A549 (cell line): ENCODE data around the gene XPO1. TPM values are rescaled to one million over a fixed set of nuclear protein-coding genes. Genes with fewer than 3 reads are reported as not detected.
A peak's percentile ranks its signal among the peaks of the same experiment; 100 is the strongest.

Experiments used
- ATAC-seq, 2 experiments: fragments of 200-7000 bp in 1 of 2; fragments of >200 bp in 1 of 2; cut with Nextera tagmentation in 1 of 2; cut with Tn5 transposase in 1 of 2; 3 replicates each; pipeline versions ENCODE4 v1.8.0 to v1.9.1; 2018 to 2020; ENCODE audit warnings: mild to moderate bottlenecking in 1 of 2, moderate library complexity in 1 of 2
- CTCF ChIA-PET: fragments of 300-600 bp; sonication (Branson Sonifier 250); formaldehyde crosslinking; extraction: SDS; loops from one replicate; lab custom pipeline; 2021; ENCODE audit warnings: antibody characterized with exemption, inconsistent platforms; lab: Yijun Ruan, JAX
- POLR2A ChIA-PET: fragments of 350-600 bp; formaldehyde crosslinking; extraction: SDS; loops from one replicate; lab custom pipeline; 2021; ENCODE audit warnings: antibody characterized with exemption, inconsistent platforms; lab: Yijun Ruan, JAX
- DNase-seq, 2 experiments: peaks; one replicate each; pipeline versions ENCODE4 v3.0.0 to v3.0.0-alpha.2; 2011 to 2016; ENCODE audit warnings: low read depth in 1 of 2, low spot score in 1 of 2
- FAIRE-seq: peaks from 2 replicates; lab custom pipeline; 2011; peaks lifted over from hg19 to GRCh38; lab: Jason Lieb, UNC
- H3K27ac ChIP-seq, 2 experiments: fragments of >200 bp; sonication (Bioruptor Twin); formaldehyde crosslinking; 3 replicates each; pipeline ENCODE4 v1.5.1; 2016 to 2017
- H3K4me1 ChIP-seq: fragments of >200 bp; sonication (Bioruptor Twin); formaldehyde crosslinking; 3 replicates; pipeline ENCODE4 v1.6.1; 2016
- H3K4me2 ChIP-seq: fragments of >200 bp; sonication (Bioruptor Twin); formaldehyde crosslinking; 3 replicates; pipeline ENCODE4 v1.6.1; 2016
- H3K4me3 ChIP-seq: fragments of >200 bp; sonication (Bioruptor Twin); formaldehyde crosslinking; 3 replicates; pipeline ENCODE4 v1.5.1; 2016
- H3K9me3 ChIP-seq: fragments of >200 bp; sonication (Bioruptor Twin); formaldehyde crosslinking; 3 replicates; pipeline ENCODE4 v1.6.1; 2016
- ATOH8 ChIP-seq: fragments of 250-450 bp; sonication (Bioruptor Pico); IDR thresholded peaks from 2 replicates; pipeline ENCODE4 v1.5.0; 2020; ENCODE audit warnings: low read depth, mild to moderate bottlenecking, moderate library complexity
- ELK1 ChIP-seq: fragments of 150-350 bp; IDR thresholded peaks from 2 replicates; pipeline ENCODE4 v1.6.1; 2014; ENCODE audit warnings: low read depth, mild to moderate bottlenecking, low read length
- ESRRA ChIP-seq: fragments of 150-350 bp; IDR thresholded peaks from 2 replicates; pipeline ENCODE4 v1.6.1; 2014; ENCODE audit warnings: mild to moderate bottlenecking, low read length, borderline replicate concordance
- FOSB ChIP-seq: fragments of 250-450 bp; sonication (Bioruptor Pico); IDR thresholded peaks from 2 replicates; pipeline ENCODE4 v1.5.0; 2020; ENCODE audit warnings: mild to moderate bottlenecking, moderate library complexity
- FOSL2 ChIP-seq, 2 experiments: fragments of 450-650 bp in 1 of 2; fragments of >200 bp in 1 of 2; sonication (Bioruptor Twin) in 1 of 2; formaldehyde crosslinking; IDR thresholded peaks; 2 replicates each; pipeline versions ENCODE4 v1.5.0 to v1.6.1; 2016 to 2020; ENCODE audit warnings: mild to moderate bottlenecking in 1 of 2, moderate library complexity in 1 of 2
- FOXS1 ChIP-seq: fragments of 250-450 bp; sonication (Bioruptor Pico); IDR thresholded peaks from 2 replicates; pipeline ENCODE4 v1.5.0; 2020; ENCODE audit warnings: mild to moderate bottlenecking, moderate library complexity
- HDAC2 ChIP-seq: fragments of 200-600 bp; sonication (generic); IDR thresholded peaks from 2 replicates; pipeline ENCODE4 v1.6.1; 2016
- HES2 ChIP-seq: fragments of >200 bp; sonication (Bioruptor Twin); formaldehyde crosslinking; IDR thresholded peaks from 2 replicates; pipeline ENCODE4 v1.6.1; 2016
- HEYL ChIP-seq: fragments of 250-450 bp; sonication (Bioruptor Pico); IDR thresholded peaks from 2 replicates; pipeline ENCODE4 v1.8.0; 2021; ENCODE audit warnings: mild to moderate bottlenecking, moderate library complexity
- HOXA7 ChIP-seq: fragments of 250-450 bp; sonication (Bioruptor Pico); IDR thresholded peaks from 2 replicates; pipeline ENCODE4 v1.5.0; 2020; ENCODE audit warnings: mild to moderate bottlenecking, moderate library complexity
- HOXB5 ChIP-seq: fragments of 250-450 bp; sonication (Bioruptor Pico); IDR thresholded peaks from 2 replicates; pipeline ENCODE4 v1.5.0; 2020; ENCODE audit warnings: mild to moderate bottlenecking, moderate library complexity
- JUN ChIP-seq, 2 experiments: fragments of >200 bp; sonication (Bioruptor Twin); formaldehyde crosslinking; IDR thresholded peaks; 2 replicates in 1 of 2; 3 replicates in 1 of 2; pipeline ENCODE4 v1.6.1; 2016 to 2017
- JUNB ChIP-seq: fragments of >200 bp; sonication (Bioruptor Twin); formaldehyde crosslinking; IDR thresholded peaks from 2 replicates; pipeline ENCODE4 v1.6.1; 2016
- KDM5A ChIP-seq: fragments of 200-600 bp; sonication (generic); IDR thresholded peaks from 2 replicates; pipeline ENCODE4 v1.6.1; 2016; ENCODE audit warnings: antibody characterized with exemption, mild to moderate bottlenecking
- MAFK ChIP-seq: fragments of 450-650 bp; IDR thresholded peaks from 2 replicates; pipeline ENCODE4 v1.6.1; 2014; ENCODE audit not compliant: partially characterized antibody
- MAX ChIP-seq: IDR thresholded peaks from 2 replicates; pipeline ENCODE4 v1.6.1; 2012
- PBX3 ChIP-seq: IDR thresholded peaks from 2 replicates; pipeline ENCODE4 v1.6.1; 2012
- PHF8 ChIP-seq: fragments of 200-600 bp; sonication (generic); IDR thresholded peaks from 2 replicates; pipeline ENCODE4 v1.6.1; 2016; ENCODE audit warnings: low read depth, mild to moderate bottlenecking, antibody characterized with exemption, moderate library complexity, borderline replicate concordance
- POLR2A ChIP-seq: IDR thresholded peaks from 2 replicates; pipeline ENCODE4 v1.6.1; 2012; ENCODE audit warnings: mild to moderate bottlenecking, low read length
- RAD21 ChIP-seq, 2 experiments: fragments of >200 bp in 1 of 2; sonication (Bioruptor Twin) in 1 of 2; formaldehyde crosslinking in 1 of 2; IDR thresholded peaks in 1 of 2; conservative IDR thresholded peaks in 1 of 2; 2 replicates in 1 of 2; 3 replicates in 1 of 2; pipeline ENCODE4 v1.6.1; 2012 to 2018; ENCODE audit warnings: inconsistent platforms in 1 of 2
- RCOR1 ChIP-seq: fragments of 150-350 bp; IDR thresholded peaks from 2 replicates; pipeline ENCODE4 v1.6.1; 2014; ENCODE audit warnings: antibody characterized with exemption, low read length, low read depth
- REST ChIP-seq: fragments of 200-600 bp; sonication (generic); IDR thresholded peaks from 2 replicates; pipeline ENCODE4 v1.6.1; 2016; ENCODE audit warnings: antibody characterized with exemption, mild to moderate bottlenecking, moderate library complexity
- SMC3 ChIP-seq: fragments of >200 bp; sonication (Bioruptor Twin); formaldehyde crosslinking; IDR thresholded peaks from 3 replicates; pipeline ENCODE4 v1.6.1; 2018; ENCODE audit warnings: inconsistent platforms
- TFCP2L1 ChIP-seq: fragments of 250-450 bp; sonication (Bioruptor Pico); IDR thresholded peaks from 2 replicates; pipeline ENCODE4 v1.5.0; 2021; ENCODE audit warnings: mild to moderate bottlenecking
- USF2 ChIP-seq: fragments of 450-650 bp; IDR thresholded peaks from 2 replicates; pipeline ENCODE4 v1.6.1; 2014; ENCODE audit warnings: antibody characterized with exemption
- ZFP36 ChIP-seq: fragments of 450-650 bp; IDR thresholded peaks from 2 replicates; pipeline ENCODE4 v1.6.1; 2014; ENCODE audit warnings: borderline replicate concordance; ENCODE audit not compliant: partially characterized antibody
- ZSCAN20 ChIP-seq: fragments of 250-450 bp; sonication (Bioruptor Pico); IDR thresholded peaks from 2 replicates; pipeline ENCODE4 v1.8.0; 2022; ENCODE audit warnings: mild to moderate bottlenecking, moderate library complexity
- WGBS: methylation state at CpG from one replicate; pipeline ENCODE4 v1.1.6; 2017; ENCODE audit errors: missing lambda C conversion rate; 5-methylcytosine and 5-hydroxymethylcytosine counted together
- polyA plus RNA-seq, 4 experiments: library from polyadenylated mRNA; depleted of rRNA in 3 of 4; stranded (reverse); fragments of >200 nt; fragmentation: RNase III in 1 of 4; extraction: RNeasy Plus Mini Kit Qiagen cat#74134 plus additional on column Dnase treatment in 1 of 4; gene quantifications; 2 replicates in 3 of 4; 3 replicates in 1 of 4; pipeline ENCODE4 v1.2.3, GENCODE V29; 2011 to 2017

XPO1 gene
- polyA plus RNA-seq, 2 of the 4 experiments (the other 2 are of a cell fraction): 152 to 216 TPM

- under 1% methylated on average over 10 of the region's 52 CpGs for WGBS
- TF ChIP-seq PBX3 (no peak), HDAC2 (no peak), HEYL (CRISPR knock-in tag) (no peak), JUN (IDR thresholded peaks at IDR 0.05) (peak in 1 of 2 experiments; percentile 56; a peak in 2 of 5 replicates), PHF8 (0 out of 2 replicates have a peak, but pooled peaks have one; percentile 50), POLR2A (peak; percentile 35)
- ChIA-PET POLR2A (interaction anchor here (0.6 to 3.9 kb wide), 20 partner anchors 10 to 360 kb away, joined by 3 to 32 read pairs (median 5); partner anchors contain the start of gene FAM161A), CTCF (interaction anchor here (0.8 to 2.8 kb wide), 3 partner anchors 11 to 121 kb away, joined by 3 to 7 read pairs (median 3); no protein-coding TSS in a partner anchor)
- Histone ChIP-seq H3K27ac (peak overlapping the region; percentile 97 to 98), H3K4me2 (peak overlapping the region; percentile 84), H3K4me1 (peaks cover 33% of the 10 kb centered on the region), H3K4me3 (peak overlapping the region; percentile 83), H3K9me3 (no peaks in the 10 kb centered on the region)
- ATAC-seq (peak in 1 of 2 experiments; percentile 22; a peak in 3 of 6 replicates), DNase-seq (no peak), FAIRE-seq (no peak)
These were observed 743 bp downstream of the XPO1 start for GRCh38 chr2:61537277-61537949.

- no peaks in the 10 kb centered on the region for H3K9me3 ChIP-seq
- DNase-seq: peak; percentile 64 to 95
- no peak for FAIRE-seq
- WGBS: under 1% methylated on average over 23 of the region's 26 CpGs
- H3K4me1 ChIP-seq: peaks cover 34% of the 10 kb centered on the region
- ATAC-seq: peak; percentile 67 to 80
- peak overlapping the region; percentile 97 to 98 for H3K27ac ChIP-seq
- ChIA-PET CTCF (interaction anchor here (0.8 to 2.8 kb wide), 3 partner anchors 10 to 122 kb away, joined by 3 to 7 read pairs (median 3); no protein-coding TSS in a partner anchor), POLR2A (interaction anchor here (0.6 to 3.9 kb wide), 9 partner anchors 10 to 359 kb away, joined by 3 to 32 read pairs (median 4); partner anchors contain the start of gene FAM161A)
- H3K4me3 ChIP-seq: peak overlapping the region; percentile 83
- peak overlapping the region; percentile 84 for H3K4me2 ChIP-seq
- no peak for TF ChIP-seq RCOR1
- no peak for TF ChIP-seq ATOH8 (CRISPR knock-in tag)
- TF ChIP-seq ZFP36: no peak
- no peak for TF ChIP-seq FOSL2 (IDR thresholded peaks at IDR 0.05)
- TF ChIP-seq FOSL2 (CRISPR knock-in tag; IDR thresholded peaks at IDR 0.05): no peak
- no peak for TF ChIP-seq MAFK
- no peak for TF ChIP-seq HOXB5 (CRISPR knock-in tag)
- no peak for TF ChIP-seq JUNB
- TF ChIP-seq TFCP2L1: no peak
- TF ChIP-seq FOXS1: no peak
- TF ChIP-seq ESRRA: no peak
- no peak for TF ChIP-seq KDM5A
- TF ChIP-seq ELK1: no peak
- TF ChIP-seq FOSB: no peak
- 0 out of 2 replicates have a peak, but pooled peaks have one; percentile 12 for TF ChIP-seq HOXA7
- TF ChIP-seq SMC3: 0 out of 3 replicates have a peak, but pooled peaks have one; percentile 16
- TF ChIP-seq MAX: peak; percentile 91
- no peak for TF ChIP-seq ZSCAN20
- TF ChIP-seq RAD21 (conservative IDR thresholded peaks at IDR 0.05 in 1 of 2, IDR thresholded peaks at IDR 0.05 in 1 of 2): peak in 1 of 2 experiments; percentile 39; a peak in 2 of 5 replicates
- no peak for TF ChIP-seq HES2
- peak; percentile 88 for TF ChIP-seq USF2
- peak; percentile 40; the same call in 1 of the 2 replicates for TF ChIP-seq REST
These were observed 1.4 kb downstream of the XPO1 start for GRCh38 chr2:61536572-61537276.
